Endodermal cell (in vitro differentiated cells): ENCODE results near the gene IAH1. TPM values are rescaled to one million over a fixed set of nuclear protein-coding genes. Genes with fewer than 3 reads are reported as not detected.

Source experiments
- DNase-seq: peaks from one replicate; pipeline ENCODE4 v3.0.0-alpha.2; 2017
- H3K27ac ChIP-seq: 2 replicates; pipeline ENCODE4 v1.5.1; 2013; ENCODE audit warnings: mild to moderate bottlenecking, low read depth, low read length, moderate library complexity
- H3K27me3 ChIP-seq: 2 replicates; pipeline ENCODE4 v1.6.1; 2013; ENCODE audit warnings: mild to moderate bottlenecking, low read length, moderate library complexity; ENCODE audit not compliant: insufficient read depth, control insufficient read depth, poor library complexity, severe bottlenecking
- H3K36me3 ChIP-seq: 2 replicates; pipeline ENCODE4 v1.7.0; 2013; ENCODE audit warnings: mild to moderate bottlenecking, low read length, moderate library complexity; ENCODE audit not compliant: control insufficient read depth, insufficient read depth
- H3K4me1 ChIP-seq: one replicate; pipeline ENCODE4 v1.7.0; 2013; ENCODE audit warnings: low read length; ENCODE audit not compliant: control insufficient read depth, insufficient read depth
- H3K4me3 ChIP-seq: 2 replicates; pipeline ENCODE4 v1.5.1; 2013; ENCODE audit warnings: mild to moderate bottlenecking, low read length, moderate library complexity
- H3K9ac ChIP-seq: 2 replicates; pipeline ENCODE4 v1.6.1; 2013; ENCODE audit warnings: mild to moderate bottlenecking, low read length, moderate library complexity; ENCODE audit not compliant: poor library complexity, severe bottlenecking; ENCODE audit errors: extremely low read depth
- H3K9me3 ChIP-seq: 2 replicates; pipeline ENCODE4 v1.6.1; 2013; ENCODE audit warnings: mild to moderate bottlenecking, low read length, moderate library complexity; ENCODE audit not compliant: control insufficient read depth
- H3K27ac Mint-ChIP-seq: 2 replicates; pipeline ENCODE4 v1.8.0; 2020; ENCODE audit warnings: mixed read lengths
- H3K27me3 Mint-ChIP-seq: 2 replicates; pipeline ENCODE4 v1.8.0; 2021; ENCODE audit warnings: mild to moderate bottlenecking, mixed read lengths; ENCODE audit not compliant: insufficient read depth
- H3K36me3 Mint-ChIP-seq: 2 replicates; pipeline ENCODE4 v1.8.0; 2020; ENCODE audit warnings: low read depth, mixed read lengths
- H3K4me1 Mint-ChIP-seq: 2 replicates; pipeline ENCODE4 v1.8.0; 2020; ENCODE audit warnings: mixed read lengths
- H3K4me3 Mint-ChIP-seq: 2 replicates; pipeline ENCODE4 v1.8.0; 2020; ENCODE audit warnings: mild to moderate bottlenecking, moderate library complexity, mixed read lengths
- H3K9me3 Mint-ChIP-seq: 2 replicates; pipeline ENCODE4 v1.8.0; 2020; ENCODE audit warnings: mild to moderate bottlenecking, mixed read lengths
- WGBS, 2 experiments: methylation state at CpG; one replicate each; pipeline versions ENCODE4 v1.1.5 to v1.1.7; 2013; ENCODE audit warnings: missing lambda C conversion rate in 2 of 2, mixed read lengths in 1 of 2; ENCODE audit not compliant: insufficient coverage in 1 of 2, insufficient read length in 1 of 2; 5-methylcytosine and 5-hydroxymethylcytosine counted together
- long read RNA-seq, 4 experiments: library from polyadenylated mRNA in 2 of 4; library from RNA in 1 of 4; library from capped mRNA in 1 of 4; stranded (forward) in 3 of 4; unstranded in 1 of 4; transcript quantifications; one replicate each; pipeline ENCODE4 v2.0.0, GENCODE V29; 2020 to 2021; ENCODE audit warnings: inconsistent platforms in 1 of 4
- polyA plus RNA-seq, 2 experiments: library from polyadenylated mRNA; stranded (reverse); fragments of 50-300 nt; gene quantifications; one replicate each; pipeline ENCODE4 v1.2.3, GENCODE V29; 2013
- total RNA-seq, 2 donors: library from RNA; stranded (reverse); fragmentation: NEBNext Ultra II Directional in 1 of 2; extraction: Animal tissue kit (Norgen Biotek cat#: 25700) in 1 of 2; gene quantifications; 2 replicates in 1 of 2; 3 replicates in 1 of 2; pipeline ENCODE4 v1.2.1, GENCODE V29; 2021
- TF ChIP-seq, protein P1 (sequence below): fragments of 200-600 bp; sonication (generic); conservative IDR thresholded peaks from 2 replicates; pipeline ENCODE4 v1.5.0; 2021; ENCODE audit warnings: antibody characterized with exemption, mild to moderate bottlenecking

IAH1 gene, protein sequence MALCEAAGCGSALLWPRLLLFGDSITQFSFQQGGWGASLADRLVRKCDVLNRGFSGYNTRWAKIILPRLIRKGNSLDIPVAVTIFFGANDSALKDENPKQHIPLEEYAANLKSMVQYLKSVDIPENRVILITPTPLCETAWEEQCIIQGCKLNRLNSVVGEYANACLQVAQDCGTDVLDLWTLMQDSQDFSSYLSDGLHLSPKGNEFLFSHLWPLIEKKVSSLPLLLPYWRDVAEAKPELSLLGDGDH
- 10 to 100 TPM; 33.6 to 50.6 TPM for total RNA-seq
- polyA plus RNA-seq (2013, experiment 1 of 2): 23.4 TPM
- polyA plus RNA-seq (2013, experiment 2 of 2): 23.3 TPM
- long read RNA-seq, experiment 1, transcript IAH1-215 (6 exons, 1,266 nt): major isoform, 16 of 28 reads
- long read RNA-seq, experiment 1, partial matches to known transcripts: 2 of 28 reads
- long read RNA-seq, experiment 1, other reads (novel, unspliced or antisense): 3 of 28 reads
- long read RNA-seq, experiment 2, transcript IAH1-215 (6 exons, 1,266 nt): major isoform, 11 of 22 reads
- long read RNA-seq, experiment 2, partial matches to known transcripts: 1 of 22 reads
- long read RNA-seq, experiment 2, other reads (novel, unspliced or antisense): 6 of 22 reads
- long read RNA-seq, experiment 3, transcript IAH1-205 (6 exons, 863 nt): minor isoform, 5 of 71 reads
- long read RNA-seq, experiment 3, transcript IAH1-215 (6 exons, 1,266 nt): major isoform, 44 of 71 reads
- long read RNA-seq, experiment 3, partial matches to known transcripts: 2 of 71 reads
- long read RNA-seq, experiment 3, other reads (novel, unspliced or antisense): 14 of 71 reads
- long read RNA-seq, experiment 4, transcript IAH1-202 (5 exons, 2,137 nt): minor isoform, 21 of 134 reads
- long read RNA-seq, experiment 4, transcript IAH1-215 (6 exons, 1,266 nt): major isoform, 89 of 134 reads
- long read RNA-seq, experiment 4, partial matches to known transcripts: 1 of 134 reads
- long read RNA-seq, experiment 4, other reads (novel, unspliced or antisense): 17 of 134 reads

DNA sequence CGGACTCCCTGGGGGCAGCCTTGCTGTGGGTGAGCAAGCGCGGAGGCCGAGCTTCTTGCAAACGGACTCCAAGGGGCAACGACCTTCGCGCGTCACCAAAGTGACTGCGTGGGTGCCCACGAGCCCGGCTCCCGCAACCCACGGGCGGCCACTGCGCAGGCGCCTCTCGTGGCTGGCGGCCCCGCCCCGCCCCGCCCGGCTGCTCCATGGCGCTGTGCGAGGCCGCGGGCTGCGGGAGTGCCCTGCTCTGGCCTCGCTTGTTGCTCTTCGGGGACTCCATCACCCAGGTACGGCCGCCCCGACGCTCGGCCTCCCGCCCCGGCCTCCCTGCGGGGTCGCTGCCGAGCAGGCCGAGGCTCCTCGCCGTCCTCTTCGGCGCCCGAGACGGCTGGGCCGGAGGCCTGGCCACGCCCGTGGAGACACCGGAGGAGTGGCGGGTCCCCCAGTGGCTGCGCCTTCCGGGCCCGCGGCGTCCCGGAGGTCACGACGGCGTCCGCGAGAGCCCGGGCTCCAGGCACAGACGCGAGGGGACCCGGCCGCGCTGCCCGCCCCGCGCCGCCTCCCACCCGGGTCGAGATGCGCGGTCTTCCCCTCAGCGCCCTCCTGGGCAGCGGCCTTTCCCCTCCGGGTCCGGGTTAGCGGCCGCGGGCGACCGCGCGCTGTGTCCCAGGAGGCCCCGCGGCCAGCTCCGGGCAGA lies at the start of gene IAH1:
TSS of gene IAH1 (plus strand) at position 191 of the 697 bp plus-strand sequence. CDS start at position 207, 16 bp downstream.
- peaks cover 43% of the 10 kb centered on the region for H3K36me3 ChIP-seq
- Mint-ChIP-seq H3K27me3 (no peaks in the 10 kb centered on the region), H3K9me3 (peaks cover 15% of the 10 kb centered on the region), H3K4me1 (peaks cover 18% of the 10 kb centered on the region), H3K4me3 (peak within 1 kb of the TSS; percentile 70), H3K36me3 (peaks cover 51% of the 10 kb centered on the region), H3K27ac (peak within 1 kb of the TSS; percentile 83)
- H3K27me3 ChIP-seq: no peaks in the 10 kb centered on the region
- WGBS, 2 experiments: 41 to 58% methylated on average over 18 to 91 of the region's 91 CpGs
- H3K9me3 ChIP-seq: peaks cover 16% of the 10 kb centered on the region
- TF ChIP-seq, protein P1, sequence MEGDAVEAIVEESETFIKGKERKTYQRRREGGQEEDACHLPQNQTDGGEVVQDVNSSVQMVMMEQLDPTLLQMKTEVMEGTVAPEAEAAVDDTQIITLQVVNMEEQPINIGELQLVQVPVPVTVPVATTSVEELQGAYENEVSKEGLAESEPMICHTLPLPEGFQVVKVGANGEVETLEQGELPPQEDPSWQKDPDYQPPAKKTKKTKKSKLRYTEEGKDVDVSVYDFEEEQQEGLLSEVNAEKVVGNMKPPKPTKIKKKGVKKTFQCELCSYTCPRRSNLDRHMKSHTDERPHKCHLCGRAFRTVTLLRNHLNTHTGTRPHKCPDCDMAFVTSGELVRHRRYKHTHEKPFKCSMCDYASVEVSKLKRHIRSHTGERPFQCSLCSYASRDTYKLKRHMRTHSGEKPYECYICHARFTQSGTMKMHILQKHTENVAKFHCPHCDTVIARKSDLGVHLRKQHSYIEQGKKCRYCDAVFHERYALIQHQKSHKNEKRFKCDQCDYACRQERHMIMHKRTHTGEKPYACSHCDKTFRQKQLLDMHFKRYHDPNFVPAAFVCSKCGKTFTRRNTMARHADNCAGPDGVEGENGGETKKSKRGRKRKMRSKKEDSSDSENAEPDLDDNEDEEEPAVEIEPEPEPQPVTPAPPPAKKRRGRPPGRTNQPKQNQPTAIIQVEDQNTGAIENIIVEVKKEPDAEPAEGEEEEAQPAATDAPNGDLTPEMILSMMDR: no peak
- H3K4me1 ChIP-seq: no peaks in the 10 kb centered on the region
- H3K4me3 ChIP-seq: peak within 1 kb of the TSS; percentile 70
- no peak within 1 kb of the TSS for H3K27ac ChIP-seq
- peak; percentile 73 for DNase-seq
- H3K9ac ChIP-seq: no peak within 1 kb of the TSS

DNA sequence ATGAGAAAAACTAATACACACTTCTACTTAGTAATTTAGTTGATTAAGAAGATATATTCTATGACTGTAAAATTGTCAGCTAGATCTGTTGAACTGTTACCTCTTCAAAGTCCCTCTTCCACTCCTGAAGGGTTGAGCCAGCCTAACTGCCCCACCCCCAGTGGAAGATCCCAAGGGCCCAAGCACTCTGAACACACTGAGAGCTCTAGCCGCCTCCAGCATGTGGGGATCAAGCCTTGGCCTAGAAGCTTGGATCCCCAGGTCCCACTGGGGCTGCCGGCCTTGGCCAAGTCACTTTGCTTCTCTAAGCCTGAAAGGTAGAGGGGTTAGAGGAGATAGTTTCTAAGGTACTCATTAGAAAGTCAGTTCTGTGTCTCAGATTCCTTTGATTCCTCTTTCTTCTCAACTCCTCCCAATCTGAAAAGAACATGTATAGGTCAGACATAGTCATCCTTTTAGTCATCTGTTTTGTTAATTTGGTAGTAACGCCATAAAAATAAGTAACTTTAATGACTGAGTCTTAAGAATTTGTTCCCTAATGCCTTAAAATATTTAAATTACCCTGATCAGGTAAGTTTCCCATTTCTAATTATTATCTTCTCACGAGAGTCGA lies 45.3 kb upstream of the IAH1 start:
- no peak overlapping the region for H3K9ac ChIP-seq
- no peak for DNase-seq
- H3K4me3 ChIP-seq: no peak overlapping the region
- H3K27me3 Mint-ChIP-seq: no peaks in the 10 kb centered on the region
- peaks cover 5% of the 10 kb centered on the region for H3K4me1 ChIP-seq
- peaks cover 44% of the 10 kb centered on the region for H3K36me3 Mint-ChIP-seq
- no peaks in the 10 kb centered on the region for H3K9me3 Mint-ChIP-seq
- H3K36me3 ChIP-seq: peaks cover 55% of the 10 kb centered on the region
- no peaks in the 10 kb centered on the region for H3K27me3 ChIP-seq
- WGBS, 2 experiments: 97% methylated on average over 2 of the region's 5 CpGs; no CpG with 5 or more reads in 1 of the 2 experiments
- H3K4me1 Mint-ChIP-seq: no peaks in the 10 kb centered on the region
- H3K27ac ChIP-seq: no peak overlapping the region
- H3K4me3 Mint-ChIP-seq: no peak overlapping the region
- no peak overlapping the region for H3K27ac Mint-ChIP-seq
- H3K9me3 ChIP-seq: no peaks in the 10 kb centered on the region
- TF ChIP-seq, protein P1: no peak
